ENCODE results near the gene JPT2.
A peak's percentile ranks its signal among the peaks of the same experiment; 100 is the strongest.
"Not testable (repeated sequence)": the region's sequence is repeated elsewhere in the genome, so short reads cannot be mapped to it uniquely, and the experiment has no call there.

Gene JPT2

GRCh38 chr16:1710811-1711507 is 32.9 kb downstream of the JPT2 start:
- no peak for DNase-seq

- DNase-seq: no peak
Measured at GRCh38 chr16:1712791-1713261, 34.7 kb downstream of the JPT2 start.

GRCh38 chr16:1713331-1713730 is 35.3 kb downstream of the JPT2 start:
- DNase-seq: no peak

- DNase-seq: no peak
Measured at GRCh38 chr16:1713933-1714332, 35.9 kb downstream of the JPT2 start.

- DNase-seq: no peak
Measured at GRCh38 chr16:1715220-1715619, 37.1 kb downstream of the JPT2 start.

- not testable (repeated sequence) for DNase-seq
Measured at GRCh38 chr16:1718236-1718635, 40.2 kb downstream of the JPT2 start.

- DNase-seq: peak; percentile 8
Measured at GRCh38 chr16:1719559-1720229, 41.6 kb downstream of the JPT2 start.

- DNase-seq: no peak
Measured at GRCh38 chr16:1721372-1721771, 43.3 kb downstream of the JPT2 start.

- DNase-seq: peak; percentile 26
Measured at GRCh38 chr16:1723450-1724147, 45.5 kb downstream of the JPT2 start.

- DNase-seq: no peak
Measured at GRCh38 chr16:1724491-1724890, 46.4 kb downstream of the JPT2 start.

GRCh38 chr16:1726661-1727502 is 48.8 kb downstream of the JPT2 start:
- DNase-seq: no peak

GRCh38 chr16:1727651-1728624 is 49.9 kb downstream of the JPT2 start:
- DNase-seq: no peak

- DNase-seq: no peak
Measured at GRCh38 chr16:1729026-1729425, 50.9 kb downstream of the JPT2 start.

- DNase-seq: no peak
Measured at GRCh38 chr16:1729445-1729844, 51.4 kb downstream of the JPT2 start.

- DNase-seq: no peak
Measured at GRCh38 chr16:1731073-1731472, 53.0 kb downstream of the JPT2 start.

GRCh38 chr16:1731603-1732002 is 53.5 kb downstream of the JPT2 start:
- DNase-seq: no peak

- DNase-seq: no peak
Measured at GRCh38 chr16:1732071-1732470, 54.0 kb downstream of the JPT2 start.

GRCh38 chr16:1732551-1732987 is 54.5 kb downstream of the JPT2 start:
- DNase-seq: not testable (repeated sequence)

- DNase-seq: no peak
Measured at GRCh38 chr16:1734123-1734522, 56.0 kb downstream of the JPT2 start.

GRCh38 chr16:1734816-1735215 is 56.7 kb downstream of the JPT2 start:
- DNase-seq: no peak

GRCh38 chr16:1740234-1740633 is 62.2 kb downstream of the JPT2 start:
- DNase-seq: no peak

Data from NCI-H146 (cell line).